ENCODE measurements around the gene CDC42BPB. TPM values are rescaled to one million over a fixed set of nuclear protein-coding genes. Genes with fewer than 3 reads are reported as not detected.

CDC42BPB gene
- total and polyA plus RNA-seq, 2 of the 4 experiments (the other 2 are of a cell fraction): 49.1 to 81.4 TPM

- H3K4me3 ChIP-seq (ENCODE audit: insufficient read depth, low read depth, low read length): no peak overlapping the region
- in situ Hi-C loops (cut with MboI; ENCODE audit: low sequenced_read_pairs) (no loop called here), dilution Hi-C loops (cut with HindIII; ENCODE audit: low sequenced_read_pairs, unreplicated experiment) (no loop called here), intact Hi-C loops (cut with micrococcal nuclease) (no loop called here)
- no peak overlapping the region for H3K27ac ChIP-seq (ENCODE audit: insufficient read depth, low read length)
- H3K4me1 ChIP-seq (ENCODE audit: control insufficient read depth, insufficient read depth, low read length): peaks cover 5% of the 10 kb centered on the region
- no peak for TF ChIP-seq CEBPB (IDR thresholded peaks at IDR 0.05; ENCODE audit: low read depth, low read length)
- TF ChIP-seq CHD1 (IDR thresholded peaks at IDR 0.05; ENCODE audit: low read depth, low read length): no peak
- TF ChIP-seq BHLHE40 (IDR thresholded peaks at IDR 0.05; ENCODE audit: low read depth, low read length): no peak
- no peak for TF ChIP-seq SMC3 (IDR thresholded peaks at IDR 0.05; ENCODE audit: low read depth, low read length)
- no peak for TF ChIP-seq RCOR1 (IDR thresholded peaks at IDR 0.05; ENCODE audit: insufficient replicate concordance, low read length)
- no peak for TF ChIP-seq MXI1 (IDR thresholded peaks at IDR 0.05; ENCODE audit: borderline replicate concordance, low read depth, low read length)
- no peak overlapping the region for H2AK9ac ChIP-seq (replicated peaks; ENCODE audit: low read depth, low read length, poor library complexity)
- H3K27me3 ChIP-seq (ENCODE audit: control insufficient read depth, insufficient read depth, low read length): peaks cover 67% of the 10 kb centered on the region
- ChIA-PET CTCF (no interaction called here), POLR2A (ENCODE audit: unreplicated experiment) (no interaction called here)
- no peak overlapping the region for H2AFZ ChIP-seq (replicated peaks; ENCODE audit: low read length, poor library complexity)
- peaks cover 7% of the 10 kb centered on the region; the same call in 1 of the 2 replicates for H3K9me3 ChIP-seq (ENCODE audit: control insufficient read depth, insufficient read depth, low read length)
- no peak overlapping the region for H2BK5ac ChIP-seq (ENCODE audit: low read depth, low read length, poor library complexity, severe bottlenecking)
- WGBS, 2 experiments (ENCODE audit: extremely low coverage in 2 of 2, insufficient read length in 1 of 2): 23% methylated on average over 4 of the region's 11 CpGs; no CpG with 5 or more reads in 1 of the 2 experiments
- no peak overlapping the region for H2AK5ac ChIP-seq (ENCODE audit: low read depth, low read length)
- DNase-seq: no peak
- no peak overlapping the region for H3K23ac ChIP-seq (ENCODE audit: low read depth, low read length)
- BruUV-seq (replicated peaks): no TSS peak
- no peak overlapping the region for H4K91ac ChIP-seq (ENCODE audit: insufficient read depth, low read depth, low read length)
- H3K14ac ChIP-seq (replicated peaks; ENCODE audit: low read depth, low read length): no peak overlapping the region
- H3K56ac ChIP-seq (ENCODE audit: extremely low read depth, insufficient read depth, low read length): no peak overlapping the region
- no peak overlapping the region for H3K9ac ChIP-seq (ENCODE audit: low read depth, low read length)
- no peak overlapping the region for H3K18ac ChIP-seq (ENCODE audit: low read depth, low read length)
- H4K8ac ChIP-seq (ENCODE audit: low read depth in 2 of 2, low read length in 2 of 2): no peak overlapping the region
- H3K4me2 ChIP-seq (ENCODE audit: low read depth, low read length): no peak overlapping the region
- 0 out of 2 replicates have a peak, but pooled peaks cover 3% of the 10 kb centered on the region for H3K9me1 ChIP-seq (ENCODE audit: insufficient read depth, low read length)
- no peaks in the 10 kb centered on the region for H4K20me1 ChIP-seq (ENCODE audit: insufficient read depth, low read length)
- ATAC-seq (ENCODE audit: low read depth): no peak
- H3K36me3 ChIP-seq (ENCODE audit: control insufficient read depth, insufficient read depth, low read length): no peaks in the 10 kb centered on the region
- no peak overlapping the region for H2BK15ac ChIP-seq (ENCODE audit: low read depth, low read length)
- no peak overlapping the region for H2BK20ac ChIP-seq (ENCODE audit: low read depth, low read length)
- H4K5ac ChIP-seq (ENCODE audit: low read depth, low read length): no peak overlapping the region
- no peaks in the 10 kb centered on the region for H3K79me1 ChIP-seq (ENCODE audit: low read depth in 1 of 2, low read length in 2 of 2)
- no peak overlapping the region for H2BK120ac ChIP-seq (ENCODE audit: low read depth, low read length)
- H3K4ac ChIP-seq (ENCODE audit: low read depth, low read length): no peak overlapping the region
Observed at GRCh38 chr14:102923925-102924486, 133.3 kb downstream of the CDC42BPB start.
